G401.6 (cell line): ENCODE data around the gene CTNNA2.
"Not testable (repeated sequence)": the region's sequence is repeated elsewhere in the genome, so short reads cannot be mapped to it uniquely, and the experiment has no call there.

ENCODE experiments used
- FAIRE-seq: peaks from 2 replicates; lab custom pipeline; 2012; peaks lifted over from hg19 to GRCh38; lab: Jason Lieb, UNC

The CTNNA2 gene

GRCh38 chr2:80151248-80151647, 638.4 kb downstream of the CTNNA2 start:
- no peak for FAIRE-seq

GRCh38 chr2:80151651-80152050, 638.8 kb downstream of the CTNNA2 start:
- no peak for FAIRE-seq

GRCh38 chr2:80153151-80153550, 640.3 kb downstream of the CTNNA2 start:
- no peak for FAIRE-seq

GRCh38 chr2:80153768-80154167, 640.9 kb downstream of the CTNNA2 start:
- no peak for FAIRE-seq

GRCh38 chr2:80154231-80154915, 641.5 kb downstream of the CTNNA2 start:
- FAIRE-seq = no peak

GRCh38 chr2:80164375-80164774, 651.5 kb downstream of the CTNNA2 start:
- FAIRE-seq = no peak

GRCh38 chr2:80166483-80167171, 653.8 kb downstream of the CTNNA2 start:
- FAIRE-seq = no peak

- no peak for FAIRE-seq
These were observed 654.5 kb downstream of the CTNNA2 start for GRCh38 chr2:80167284-80167808.

- FAIRE-seq = no peak
These were observed 655.2 kb downstream of the CTNNA2 start for GRCh38 chr2:80168037-80168436.

- no peak for FAIRE-seq
These were observed 656.0 kb downstream of the CTNNA2 start for GRCh38 chr2:80168801-80169200.

- no peak for FAIRE-seq
These were observed 657.2 kb downstream of the CTNNA2 start for GRCh38 chr2:80169811-80170594.

GRCh38 chr2:80185091-80185490, 672.2 kb downstream of the CTNNA2 start:
- no peak for FAIRE-seq

- FAIRE-seq = no peak
These were observed 673.4 kb downstream of the CTNNA2 start for GRCh38 chr2:80186262-80186661.

GRCh38 chr2:80187156-80187555, 674.3 kb downstream of the CTNNA2 start:
- no peak for FAIRE-seq

GRCh38 chr2:80190166-80190565, 677.3 kb downstream of the CTNNA2 start:
- FAIRE-seq = no peak

GRCh38 chr2:80193566-80193965, 680.7 kb downstream of the CTNNA2 start:
- FAIRE-seq = no peak

- FAIRE-seq = no peak
These were observed 682.2 kb downstream of the CTNNA2 start for GRCh38 chr2:80195034-80195433.

GRCh38 chr2:80198042-80198441, 685.2 kb downstream of the CTNNA2 start:
- no peak for FAIRE-seq

GRCh38 chr2:80199504-80199903, 686.7 kb downstream of the CTNNA2 start:
- no peak for FAIRE-seq

- FAIRE-seq = not testable (repeated sequence)
These were observed 691.1 kb downstream of the CTNNA2 start for GRCh38 chr2:80203929-80204328.

GRCh38 chr2:80205498-80205897, 692.6 kb downstream of the CTNNA2 start:
- FAIRE-seq = no peak

- no peak for FAIRE-seq
These were observed 696.6 kb downstream of the CTNNA2 start for GRCh38 chr2:80209458-80209857.

- FAIRE-seq = no peak
These were observed 704.6 kb downstream of the CTNNA2 start for GRCh38 chr2:80217446-80217845.
